Measurements from ENCODE around the gene GTF2H4. TPM values are rescaled to one million over a fixed set of nuclear protein-coding genes. Genes with fewer than 3 reads are reported as not detected.

Gene GTF2H4
- total RNA-seq, 2 donors from 2014 or later = 0.66 to 27.2 TPM

DNA sequence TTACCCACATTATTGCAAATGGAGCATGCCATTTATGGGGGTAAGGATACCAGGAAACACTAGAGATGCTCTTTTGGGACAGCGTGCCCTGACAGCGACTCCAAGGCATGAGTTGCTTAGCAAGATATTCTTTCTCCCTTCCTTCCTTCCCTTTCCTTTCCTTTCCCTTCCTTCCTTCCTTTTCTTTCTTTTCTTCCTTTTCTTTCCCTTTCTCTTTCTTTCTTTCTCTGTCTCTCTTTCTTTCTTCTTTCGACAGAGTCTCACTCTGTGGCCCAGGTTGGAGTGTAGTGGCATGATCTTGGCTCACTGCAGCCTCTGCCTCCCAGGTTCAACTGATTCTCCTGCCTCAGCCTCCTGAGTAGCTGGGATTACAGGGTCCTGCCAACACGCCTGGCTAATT is 36.0 kb downstream of the GTF2H4 start:
- ATAC-seq = no peak

DNA sequence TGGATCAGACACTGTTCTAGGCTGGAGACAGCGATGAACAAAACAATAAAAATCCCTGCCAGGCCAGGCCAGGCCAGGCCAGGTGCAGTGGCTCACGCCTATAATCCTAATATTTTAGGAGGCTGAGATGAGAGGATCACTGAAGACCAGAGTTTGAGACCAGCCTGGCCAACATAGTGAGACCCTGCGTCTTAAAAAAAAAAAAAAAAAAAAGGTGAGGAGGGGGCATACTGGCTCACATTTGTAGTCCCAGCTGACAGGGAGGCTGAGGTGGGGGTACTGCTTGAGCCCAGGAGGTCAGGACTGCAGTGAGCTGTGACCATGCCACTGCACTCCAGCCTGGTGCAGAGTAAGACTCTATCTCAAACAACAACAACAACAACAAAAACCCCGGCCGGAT is 37.3 kb downstream of the GTF2H4 start:
- 61 to 77% methylated on average over 5 of the region's 5 CpGs for WGBS, 2 donors
- intact Hi-C loops (cut with DNase I) = no loop called here
- Histone ChIP-seq H3K4me3 (no peak overlapping the region), H3K36me3 (replicated peaks in 1 of 2; ENCODE audit: insufficient read depth in 1 of 2, low read depth in 2 of 2) (no peaks in the 10 kb centered on the region), H3K4me1 (peaks cover 15% of the 10 kb centered on the region), H3K9me3 (no peaks in the 10 kb centered on the region), H3K27me3 (no peaks in the 10 kb centered on the region), H3K27ac (no peak overlapping the region)
- ATAC-seq (no peak), DNase-seq (no peak)
- TF ChIP-seq, protein P1, sequence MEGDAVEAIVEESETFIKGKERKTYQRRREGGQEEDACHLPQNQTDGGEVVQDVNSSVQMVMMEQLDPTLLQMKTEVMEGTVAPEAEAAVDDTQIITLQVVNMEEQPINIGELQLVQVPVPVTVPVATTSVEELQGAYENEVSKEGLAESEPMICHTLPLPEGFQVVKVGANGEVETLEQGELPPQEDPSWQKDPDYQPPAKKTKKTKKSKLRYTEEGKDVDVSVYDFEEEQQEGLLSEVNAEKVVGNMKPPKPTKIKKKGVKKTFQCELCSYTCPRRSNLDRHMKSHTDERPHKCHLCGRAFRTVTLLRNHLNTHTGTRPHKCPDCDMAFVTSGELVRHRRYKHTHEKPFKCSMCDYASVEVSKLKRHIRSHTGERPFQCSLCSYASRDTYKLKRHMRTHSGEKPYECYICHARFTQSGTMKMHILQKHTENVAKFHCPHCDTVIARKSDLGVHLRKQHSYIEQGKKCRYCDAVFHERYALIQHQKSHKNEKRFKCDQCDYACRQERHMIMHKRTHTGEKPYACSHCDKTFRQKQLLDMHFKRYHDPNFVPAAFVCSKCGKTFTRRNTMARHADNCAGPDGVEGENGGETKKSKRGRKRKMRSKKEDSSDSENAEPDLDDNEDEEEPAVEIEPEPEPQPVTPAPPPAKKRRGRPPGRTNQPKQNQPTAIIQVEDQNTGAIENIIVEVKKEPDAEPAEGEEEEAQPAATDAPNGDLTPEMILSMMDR (IDR thresholded peaks at IDR 0.05) = no peak
- TF ChIP-seq POLR2A (IDR thresholded peaks at IDR 0.05) = no peak

More for the DNA sequence above, 36.0 kb downstream of the GTF2H4 start:
- no peaks in the 10 kb centered on the region for H3K27me3 ChIP-seq
- intact Hi-C loops (cut with DNase I) = no loop called here
- 80% methylated on average over 4 of the region's 4 CpGs for WGBS, 2 donors
- peaks cover 24% of the 10 kb centered on the region for H3K4me1 ChIP-seq
- no peak for DNase-seq
- H3K36me3 ChIP-seq (replicated peaks in 1 of 2; ENCODE audit: insufficient read depth in 1 of 2, low read depth in 2 of 2) = no peaks in the 10 kb centered on the region
- TF ChIP-seq, protein P1 (IDR thresholded peaks at IDR 0.05) = no peak
- TF ChIP-seq POLR2A (IDR thresholded peaks at IDR 0.05) = no peak
- no peak overlapping the region for H3K4me3 ChIP-seq
- H3K27ac ChIP-seq = no peak overlapping the region
- H3K9me3 ChIP-seq = no peaks in the 10 kb centered on the region

DNA sequence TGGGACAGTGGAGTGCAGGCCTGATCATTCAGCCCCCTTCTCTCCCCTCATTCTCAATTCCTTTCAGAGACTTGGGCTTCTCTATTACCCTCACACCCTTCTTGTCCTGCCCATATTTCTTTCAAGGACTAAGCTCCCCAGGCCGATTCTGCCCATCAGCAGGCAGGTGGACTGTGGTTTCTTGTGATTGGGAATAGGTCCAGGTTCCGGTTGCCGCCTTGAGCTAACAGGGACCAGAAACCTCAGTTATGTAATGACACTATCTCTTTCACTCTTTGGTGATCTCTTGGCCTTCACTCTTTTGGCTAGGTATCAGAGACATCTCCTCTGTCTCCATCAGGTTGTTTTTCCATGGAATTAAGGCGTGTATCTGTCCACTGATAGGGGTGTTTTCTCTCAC is 39.2 kb downstream of the GTF2H4 start:
- intact Hi-C loops (cut with DNase I) = no loop called here

DNA sequence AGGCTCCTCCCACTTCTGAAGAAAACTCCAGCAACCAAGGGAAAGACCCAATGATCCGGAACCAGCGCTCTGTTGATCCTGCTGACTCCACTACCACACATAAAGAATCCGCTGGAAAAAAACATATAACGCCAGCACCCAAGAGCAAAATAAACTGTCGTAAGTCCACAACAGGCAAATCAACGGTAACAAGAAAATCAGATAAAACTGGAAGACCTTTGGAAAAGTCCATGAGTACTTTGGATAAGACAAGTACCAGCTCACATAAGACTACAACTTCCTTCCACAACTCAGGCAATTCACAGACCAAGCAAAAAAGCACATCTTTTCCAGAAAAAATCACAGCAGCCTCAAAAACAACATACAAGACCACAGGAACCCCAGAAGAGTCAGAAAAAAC is 40.8 kb downstream of the GTF2H4 start:
- no peak for TF ChIP-seq POLR2A (IDR thresholded peaks at IDR 0.05)
- TF ChIP-seq, protein P1 (IDR thresholded peaks at IDR 0.05) = no peak
- H3K9me3 ChIP-seq = no peaks in the 10 kb centered on the region
- no peaks in the 10 kb centered on the region for H3K36me3 ChIP-seq (replicated peaks in 1 of 2; ENCODE audit: insufficient read depth in 1 of 2, low read depth in 2 of 2)
- intact Hi-C loops (cut with DNase I) = no loop called here
- 81 to 91% methylated on average over 6 of the region's 6 CpGs for WGBS, 2 donors
- no peaks in the 10 kb centered on the region for H3K4me1 ChIP-seq
- H3K4me3 ChIP-seq = no peak overlapping the region
- no peak overlapping the region for H3K27ac ChIP-seq
- no peaks in the 10 kb centered on the region for H3K27me3 ChIP-seq
- ATAC-seq (no peak), DNase-seq (no peak)

More for the DNA sequence above, 39.2 kb downstream of the GTF2H4 start:
- peaks cover 9% of the 10 kb centered on the region for H3K4me1 ChIP-seq
- H3K36me3 ChIP-seq (replicated peaks in 1 of 2; ENCODE audit: insufficient read depth in 1 of 2, low read depth in 2 of 2) = no peaks in the 10 kb centered on the region
- H3K27ac ChIP-seq = no peak overlapping the region
- no peak for DNase-seq
- 63 to 66% methylated on average over 4 of the region's 4 CpGs for WGBS, 2 donors
- no peaks in the 10 kb centered on the region for H3K9me3 ChIP-seq
- H3K4me3 ChIP-seq = no peak overlapping the region
- no peak for ATAC-seq
- H3K27me3 ChIP-seq = no peaks in the 10 kb centered on the region
- no peak for TF ChIP-seq POLR2A (IDR thresholded peaks at IDR 0.05)
- TF ChIP-seq, protein P1 (IDR thresholded peaks at IDR 0.05) = no peak

DNA sequence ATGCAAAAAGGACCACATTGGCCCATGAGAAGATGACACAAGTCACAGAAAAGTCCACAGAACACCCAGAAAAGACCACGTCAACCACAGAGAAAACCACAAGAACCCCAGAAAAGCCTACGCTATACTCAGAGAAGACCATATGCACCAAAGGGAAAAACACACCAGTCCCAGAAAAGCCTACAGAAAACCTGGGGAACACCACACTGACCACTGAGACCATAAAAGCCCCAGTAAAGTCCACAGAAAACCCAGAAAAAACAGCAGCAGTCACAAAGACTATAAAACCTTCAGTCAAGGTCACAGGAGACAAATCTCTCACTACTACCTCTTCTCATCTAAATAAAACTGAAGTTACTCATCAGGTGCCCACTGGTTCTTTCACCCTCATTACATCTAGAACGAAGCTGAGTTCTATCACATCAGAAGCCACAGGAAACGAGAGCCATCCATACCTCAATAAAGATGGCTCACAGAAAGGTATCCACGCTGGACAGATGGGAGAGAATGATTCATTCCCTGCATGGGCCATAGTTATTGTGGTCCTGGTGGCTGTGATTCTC is 44.0 kb downstream of the GTF2H4 start:
- WGBS, 2 donors = 68 to 79% methylated on average over 5 of the region's 5 CpGs

More for the DNA sequence above, 44.0 kb downstream of the GTF2H4 start:
- TF ChIP-seq, protein P1 (IDR thresholded peaks at IDR 0.05) = no peak
- TF ChIP-seq POLR2A (IDR thresholded peaks at IDR 0.05) = no peak
- H3K27ac ChIP-seq = no peak overlapping the region
- intact Hi-C loops (cut with DNase I) = no loop called here
- H3K9me3 ChIP-seq = no peaks in the 10 kb centered on the region
- H3K36me3 ChIP-seq (replicated peaks in 1 of 2; ENCODE audit: insufficient read depth in 1 of 2, low read depth in 2 of 2) = no peaks in the 10 kb centered on the region
- H3K4me3 ChIP-seq = no peak overlapping the region
- ATAC-seq (no peak), DNase-seq (no peak)
- H3K4me1 ChIP-seq = peaks cover 11% of the 10 kb centered on the region
- no peaks in the 10 kb centered on the region for H3K27me3 ChIP-seq
